Transverse colon (tissue), 4 donors: Measurements from ENCODE around the gene SSBP4.

Experiments
- POLR2A ChIP-seq: fragments of 450-650 bp; IDR thresholded peaks from one replicate; pipeline ENCODE4 v1.6.1; 2016; ENCODE audit warnings: antibody characterized with exemption, mild to moderate bottlenecking, moderate library complexity
- POLR2AphosphoS5 ChIP-seq, 3 donors: sonication (generic); formaldehyde crosslinking; IDR thresholded peaks; one replicate each; pipeline ENCODE4 v1.6.1; 2016; ENCODE audit warnings: antibody characterized with exemption in 3 of 3
- TF ChIP-seq, protein P1 (sequence below), 5 experiments: fragments of 200-600 bp in 3 of 5; fragments of 450-650 bp in 2 of 5; sonication (generic) in 3 of 5; IDR thresholded peaks; 1 replicate in 2 of 5; 2 replicates in 3 of 5; pipeline ENCODE4 v1.5.1; 2016 to 2017; ENCODE audit warnings: antibody characterized with exemption in 5 of 5, inconsistent platforms in 3 of 5, mild to moderate bottlenecking in 2 of 5, moderate library complexity in 1 of 5

DNA sequence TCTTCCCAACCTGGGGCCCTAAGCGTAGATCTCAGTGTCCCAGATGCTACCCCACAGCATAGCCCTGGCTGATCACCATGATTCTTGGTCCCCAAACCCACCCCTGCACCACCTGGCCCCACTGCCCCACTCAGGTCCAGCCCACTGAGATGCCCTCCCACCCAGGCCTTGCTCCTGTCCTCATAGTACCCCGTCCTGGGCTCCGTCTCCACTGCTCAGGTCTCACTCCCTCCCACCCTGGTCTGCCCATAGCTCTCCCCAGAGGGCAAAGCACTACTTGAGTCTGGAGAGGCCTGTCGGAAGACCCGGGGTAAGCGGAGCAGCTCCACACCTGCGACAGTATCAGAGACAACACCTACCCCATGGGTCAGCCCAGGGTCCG is 54.5 kb downstream of the SSBP4 start:
- TF ChIP-seq, protein P1, sequence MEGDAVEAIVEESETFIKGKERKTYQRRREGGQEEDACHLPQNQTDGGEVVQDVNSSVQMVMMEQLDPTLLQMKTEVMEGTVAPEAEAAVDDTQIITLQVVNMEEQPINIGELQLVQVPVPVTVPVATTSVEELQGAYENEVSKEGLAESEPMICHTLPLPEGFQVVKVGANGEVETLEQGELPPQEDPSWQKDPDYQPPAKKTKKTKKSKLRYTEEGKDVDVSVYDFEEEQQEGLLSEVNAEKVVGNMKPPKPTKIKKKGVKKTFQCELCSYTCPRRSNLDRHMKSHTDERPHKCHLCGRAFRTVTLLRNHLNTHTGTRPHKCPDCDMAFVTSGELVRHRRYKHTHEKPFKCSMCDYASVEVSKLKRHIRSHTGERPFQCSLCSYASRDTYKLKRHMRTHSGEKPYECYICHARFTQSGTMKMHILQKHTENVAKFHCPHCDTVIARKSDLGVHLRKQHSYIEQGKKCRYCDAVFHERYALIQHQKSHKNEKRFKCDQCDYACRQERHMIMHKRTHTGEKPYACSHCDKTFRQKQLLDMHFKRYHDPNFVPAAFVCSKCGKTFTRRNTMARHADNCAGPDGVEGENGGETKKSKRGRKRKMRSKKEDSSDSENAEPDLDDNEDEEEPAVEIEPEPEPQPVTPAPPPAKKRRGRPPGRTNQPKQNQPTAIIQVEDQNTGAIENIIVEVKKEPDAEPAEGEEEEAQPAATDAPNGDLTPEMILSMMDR (IDR thresholded peaks at IDR 0.05): no peak
- no peak for TF ChIP-seq POLR2AphosphoS5 (IDR thresholded peaks at IDR 0.05)
- no peak for TF ChIP-seq POLR2A
